HG02973 (cell line): ENCODE data around the gene PDIK1L.

Experiments used
- ATAC-seq: cut with Tn5 transposase; IDR thresholded peaks from one replicate; pipeline ENCODE4 v1.9.1; 2021; ENCODE audit warnings: moderate library complexity; ENCODE audit not compliant: unreplicated experiment

The PDIK1L gene

GRCh38 chr1:26169198-26169554 is 57.6 kb downstream of the PDIK1L start:
- no peak for ATAC-seq

GRCh38 chr1:26169669-26170471 is 58.2 kb downstream of the PDIK1L start, which contains the start of gene ZNF593:
TSS of gene ZNF593 (plus strand) at chr1:26169908. CDS start at chr1:26169984, 76 bp downstream.
- ATAC-seq, result peak; percentile 82

GRCh38 chr1:26170472-26170821 is 58.8 kb downstream of the PDIK1L start:
- no peak for ATAC-seq

GRCh38 chr1:26171084-26172072 is 59.8 kb downstream of the PDIK1L start, which contains the start of gene ZNF593OS:
TSS of gene ZNF593OS (minus strand) at chr1:26171832. CDS start at chr1:26171661, 171 bp downstream.
- ATAC-seq, result no peak
